ENCODE results near the gene CCDC194. TPM values are rescaled to one million over a fixed set of nuclear protein-coding genes. Genes with fewer than 3 reads are reported as not detected.

Gene CCDC194
- total and polyA plus RNA-seq, 2 experiments from 2014 or later = not detected

GRCh38 chr19:17436094-17436873 lies 42.3 kb upstream of the CCDC194 start:
- TF ChIP-seq EZH2phosphoT487 (IDR thresholded peaks at IDR 0.05; ENCODE audit: low read depth, severe bottlenecking, unreplicated experiment) (no peak), CTCF (IDR thresholded peaks at IDR 0.05; ENCODE audit: poor library complexity) (no peak), EZH2 (IDR thresholded peaks at IDR 0.05; ENCODE audit: borderline replicate concordance) (no peak)
- no peak overlapping the region for H3K4me2 ChIP-seq
- no peaks in the 10 kb centered on the region for H3K36me3 ChIP-seq (replicated peaks; ENCODE audit: insufficient read depth, low read depth)
- H4K20me1 ChIP-seq (ENCODE audit: insufficient read depth, poor library complexity, severe bottlenecking) = no peaks in the 10 kb centered on the region
- no peak for DNase-seq (ENCODE audit: low spot score)
- H3K4me3 ChIP-seq = no peak overlapping the region
- over 99% methylated on average over 22 of the region's 25 CpGs for WGBS (ENCODE audit: low lambda C conversion rate, missing lambda C conversion rate)
- H3K9me3 ChIP-seq (ENCODE audit: low read depth) = no peaks in the 10 kb centered on the region
- H3K27me3 ChIP-seq = no peaks in the 10 kb centered on the region
- H2AFZ ChIP-seq = no peak overlapping the region
- no peak overlapping the region for H3K27ac ChIP-seq
- H3K9me2 ChIP-seq (replicated peaks; ENCODE audit: insufficient read depth) = no peaks in the 10 kb centered on the region
- H3K79me2 ChIP-seq = no peaks in the 10 kb centered on the region
- H3K4me1 ChIP-seq (ENCODE audit: insufficient read depth) = no peaks in the 10 kb centered on the region

- Histone ChIP-seq H3K9me2 (replicated peaks; ENCODE audit: insufficient read depth) (no peaks in the 10 kb centered on the region), H3K27ac (no peak overlapping the region), H2AFZ (no peak overlapping the region), H3K79me2 (no peaks in the 10 kb centered on the region), H3K36me3 (replicated peaks; ENCODE audit: insufficient read depth, low read depth) (no peaks in the 10 kb centered on the region), H3K4me2 (no peak overlapping the region), H3K4me1 (ENCODE audit: insufficient read depth) (no peaks in the 10 kb centered on the region), H4K20me1 (ENCODE audit: insufficient read depth, poor library complexity, severe bottlenecking) (no peaks in the 10 kb centered on the region), H3K4me3 (no peak overlapping the region), H3K9me3 (ENCODE audit: low read depth) (no peaks in the 10 kb centered on the region), H3K27me3 (no peaks in the 10 kb centered on the region)
- TF ChIP-seq CTCF (IDR thresholded peaks at IDR 0.05; ENCODE audit: poor library complexity) (no peak), EZH2 (IDR thresholded peaks at IDR 0.05; ENCODE audit: borderline replicate concordance) (no peak), EZH2phosphoT487 (IDR thresholded peaks at IDR 0.05; ENCODE audit: low read depth, severe bottlenecking, unreplicated experiment) (no peak)
- 84% methylated on average over 7 of the region's 7 CpGs for WGBS (ENCODE audit: low lambda C conversion rate, missing lambda C conversion rate)
- no peak for DNase-seq (ENCODE audit: low spot score)
Measured at GRCh38 chr19:17435218-17435617, 41.2 kb upstream of the CCDC194 start.

- no peaks in the 10 kb centered on the region for H3K36me3 ChIP-seq (replicated peaks; ENCODE audit: insufficient read depth, low read depth)
- no peaks in the 10 kb centered on the region for H3K4me1 ChIP-seq (ENCODE audit: insufficient read depth)
- H3K9me2 ChIP-seq (replicated peaks; ENCODE audit: insufficient read depth) = no peaks in the 10 kb centered on the region
- H3K79me2 ChIP-seq = no peaks in the 10 kb centered on the region
- no peak for DNase-seq (ENCODE audit: low spot score)
- no peak overlapping the region for H3K27ac ChIP-seq
- H2AFZ ChIP-seq = no peak overlapping the region
- WGBS (ENCODE audit: low lambda C conversion rate, missing lambda C conversion rate) = 95% methylated on average over 7 of the region's 7 CpGs
- H3K9me3 ChIP-seq (ENCODE audit: low read depth) = no peaks in the 10 kb centered on the region
- no peaks in the 10 kb centered on the region for H3K27me3 ChIP-seq
- no peak overlapping the region for H3K4me2 ChIP-seq
- no peak for TF ChIP-seq EZH2phosphoT487 (IDR thresholded peaks at IDR 0.05; ENCODE audit: low read depth, severe bottlenecking, unreplicated experiment)
- no peak for TF ChIP-seq EZH2 (IDR thresholded peaks at IDR 0.05; ENCODE audit: borderline replicate concordance)
- no peaks in the 10 kb centered on the region for H4K20me1 ChIP-seq (ENCODE audit: insufficient read depth, poor library complexity, severe bottlenecking)
- H3K4me3 ChIP-seq = no peak overlapping the region
Measured at GRCh38 chr19:17431417-17431816, 37.4 kb upstream of the CCDC194 start.

- H3K27me3 ChIP-seq = no peaks in the 10 kb centered on the region
- DNase-seq (ENCODE audit: low spot score) = no peak
- no peaks in the 10 kb centered on the region for H3K9me3 ChIP-seq (ENCODE audit: low read depth)
- H3K4me2 ChIP-seq = no peak overlapping the region
- H3K4me3 ChIP-seq = no peak overlapping the region
- H3K27ac ChIP-seq = no peak overlapping the region
- no peak overlapping the region for H2AFZ ChIP-seq
- TF ChIP-seq EZH2phosphoT487 (IDR thresholded peaks at IDR 0.05; ENCODE audit: low read depth, severe bottlenecking, unreplicated experiment) (no peak), EZH2 (IDR thresholded peaks at IDR 0.05; ENCODE audit: borderline replicate concordance) (no peak), CTCF (IDR thresholded peaks at IDR 0.05; ENCODE audit: poor library complexity) (no peak)
- H3K9me2 ChIP-seq (replicated peaks; ENCODE audit: insufficient read depth) = no peaks in the 10 kb centered on the region
- no peaks in the 10 kb centered on the region for H4K20me1 ChIP-seq (ENCODE audit: insufficient read depth, poor library complexity, severe bottlenecking)
- no peaks in the 10 kb centered on the region for H3K79me2 ChIP-seq
- no peaks in the 10 kb centered on the region for H3K4me1 ChIP-seq (ENCODE audit: insufficient read depth)
- WGBS (ENCODE audit: low lambda C conversion rate, missing lambda C conversion rate) = 89% methylated on average over 17 of the region's 17 CpGs
- H3K36me3 ChIP-seq (replicated peaks; ENCODE audit: insufficient read depth, low read depth) = no peaks in the 10 kb centered on the region
Measured at GRCh38 chr19:17429641-17430113, 35.7 kb upstream of the CCDC194 start.
